HEK293 (cell line): ENCODE measurements around the gene CDKAL1.

Experiments used
- BCL11B ChIP-seq: fragments of 450-650 bp; formaldehyde crosslinking; IDR thresholded peaks from 2 replicates; pipeline ENCODE4 v1.5.1; 2016; ENCODE audit warnings: low read depth, missing biosample characterization, missing genetic modification characterization
- CTCF ChIP-seq: fragments of 450-650 bp; formaldehyde crosslinking; IDR thresholded peaks from 2 replicates; pipeline ENCODE4 v1.5.1; 2016; ENCODE audit warnings: missing biosample characterization, missing genetic modification characterization
- GLI4 ChIP-seq: fragments of 450-650 bp; formaldehyde crosslinking; IDR thresholded peaks from 2 replicates; pipeline ENCODE4 v1.5.1; 2016; ENCODE audit warnings: missing biosample characterization, missing genetic modification characterization
- PATZ1 ChIP-seq: fragments of 450-650 bp; formaldehyde crosslinking; IDR thresholded peaks from 2 replicates; pipeline ENCODE4 v1.5.1; 2016; ENCODE audit warnings: missing biosample characterization, missing genetic modification characterization
- PRDM4 ChIP-seq: fragments of 450-650 bp; formaldehyde crosslinking; IDR thresholded peaks from 2 replicates; pipeline ENCODE4 v1.5.1; 2017; ENCODE audit warnings: missing biosample characterization, missing genetic modification characterization
- REST ChIP-seq: fragments of 450-650 bp; formaldehyde crosslinking; IDR thresholded peaks from 2 replicates; pipeline ENCODE4 v1.5.1; 2016; ENCODE audit warnings: missing biosample characterization, missing genetic modification characterization
- SALL2 ChIP-seq: fragments of 450-650 bp; formaldehyde crosslinking; IDR thresholded peaks from 2 replicates; pipeline ENCODE4 v1.5.0; 2017; ENCODE audit warnings: missing biosample characterization, mild to moderate bottlenecking, missing genetic modification characterization, borderline replicate concordance
- ZNF398 ChIP-seq: fragments of 450-650 bp; formaldehyde crosslinking; IDR thresholded peaks from 2 replicates; pipeline ENCODE4 v1.5.1; 2017; ENCODE audit warnings: missing biosample characterization, missing genetic modification characterization
- ZNF580 ChIP-seq: fragments of 450-650 bp; formaldehyde crosslinking; IDR thresholded peaks from 2 replicates; pipeline ENCODE4 v1.5.1; 2016; ENCODE audit warnings: missing biosample characterization, missing genetic modification characterization
- ZNF660 ChIP-seq: fragments of 450-650 bp; IDR thresholded peaks from 2 replicates; pipeline ENCODE4 v1.5.1; 2018; ENCODE audit warnings: missing biosample characterization, mild to moderate bottlenecking, missing genetic modification characterization
- ZSCAN5A ChIP-seq: fragments of 450-650 bp; formaldehyde crosslinking; IDR thresholded peaks from 2 replicates; pipeline ENCODE4 v1.5.1; 2016; ENCODE audit warnings: missing biosample characterization, missing genetic modification characterization

- no peak for TF ChIP-seq PATZ1 (tag by site-specific recombination)
- no peak for TF ChIP-seq CTCF
- no peak for TF ChIP-seq ZNF398
- no peak for TF ChIP-seq PRDM4
- no peak for TF ChIP-seq SALL2 (tag by site-specific recombination)
- TF ChIP-seq GLI4 (tag by site-specific recombination) = no peak
- no peak for TF ChIP-seq ZNF580 (tag by site-specific recombination)
- TF ChIP-seq ZSCAN5A (tag by site-specific recombination) = no peak
- TF ChIP-seq ZNF660 (tag by site-specific recombination) = no peak
- TF ChIP-seq BCL11B (tag by site-specific recombination) = no peak
- no peak for TF ChIP-seq REST
Observed at GRCh38 chr6:21039926-21040325, 505.7 kb downstream of the CDKAL1 start.
